GM19395 (cell line): Measurements from ENCODE around the gene TNNI2.
"Not testable (repeated sequence)": the region's sequence is repeated elsewhere in the genome, so short reads cannot be mapped to it uniquely, and the experiment has no call there.

Experiments
- ATAC-seq: cut with Tn5 transposase; IDR thresholded peaks from one replicate; pipeline ENCODE4 v1.9.1; 2021; ENCODE audit warnings: mild to moderate bottlenecking, moderate library complexity; ENCODE audit not compliant: unreplicated experiment

TNNI2 gene

DNA sequence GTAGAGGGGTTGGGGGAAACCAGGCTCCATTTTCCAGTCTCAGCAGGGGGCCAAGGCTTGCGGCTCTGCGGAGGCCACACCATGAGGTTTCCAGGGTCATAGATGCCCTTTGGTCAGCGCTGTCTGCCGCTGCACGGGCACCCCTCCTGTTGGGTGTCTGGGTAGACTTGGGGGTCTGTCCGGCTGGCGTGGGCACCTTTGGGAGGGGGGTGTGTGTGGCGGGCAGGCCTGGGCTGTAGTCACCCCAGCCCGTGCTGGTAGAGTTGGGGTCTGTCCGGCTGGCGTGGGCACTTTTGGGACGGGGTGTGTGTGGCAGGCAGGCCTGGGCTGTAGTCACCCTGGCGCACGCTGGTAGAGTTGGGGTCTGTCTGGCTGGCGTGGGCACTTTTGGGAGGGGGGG lies 32.8 kb downstream of the TNNI2 start:
- no peak for ATAC-seq

DNA sequence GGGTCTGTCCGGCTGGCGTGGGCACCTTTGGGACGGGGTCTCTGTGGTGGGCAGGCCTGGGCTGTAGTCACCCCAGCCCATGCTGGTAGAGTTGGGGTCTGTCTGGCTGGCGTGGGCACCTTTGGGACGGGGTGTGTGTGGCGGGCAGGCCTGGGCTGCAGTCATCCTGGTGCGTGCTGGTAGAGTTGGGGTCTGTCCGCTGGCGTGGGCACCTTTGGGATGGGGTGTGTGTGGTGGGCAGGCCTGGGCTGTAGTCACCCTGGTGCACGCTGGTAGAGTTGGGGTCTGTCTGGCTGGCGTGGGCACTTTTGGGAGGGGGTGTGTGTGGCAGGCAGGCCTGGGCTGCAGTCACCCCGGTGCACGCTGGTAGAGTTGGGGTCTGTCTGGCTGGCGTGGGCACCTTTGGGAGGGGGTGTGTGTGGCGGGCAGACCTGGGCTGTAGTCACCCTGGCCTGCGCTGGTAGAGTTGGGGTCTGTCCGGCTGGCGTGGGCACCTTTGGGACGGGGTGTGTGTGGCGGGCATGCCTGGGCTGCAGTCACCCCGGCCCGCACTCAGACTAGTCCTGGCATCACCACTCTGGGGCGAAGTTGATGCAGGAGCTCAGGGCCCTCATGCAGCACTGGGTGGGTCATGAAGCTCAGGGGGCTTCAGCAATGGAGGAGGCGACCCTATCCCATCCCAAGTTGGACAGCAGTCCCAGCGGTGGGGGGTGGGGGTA lies 33.6 kb downstream of the TNNI2 start:
- no peak for ATAC-seq

DNA sequence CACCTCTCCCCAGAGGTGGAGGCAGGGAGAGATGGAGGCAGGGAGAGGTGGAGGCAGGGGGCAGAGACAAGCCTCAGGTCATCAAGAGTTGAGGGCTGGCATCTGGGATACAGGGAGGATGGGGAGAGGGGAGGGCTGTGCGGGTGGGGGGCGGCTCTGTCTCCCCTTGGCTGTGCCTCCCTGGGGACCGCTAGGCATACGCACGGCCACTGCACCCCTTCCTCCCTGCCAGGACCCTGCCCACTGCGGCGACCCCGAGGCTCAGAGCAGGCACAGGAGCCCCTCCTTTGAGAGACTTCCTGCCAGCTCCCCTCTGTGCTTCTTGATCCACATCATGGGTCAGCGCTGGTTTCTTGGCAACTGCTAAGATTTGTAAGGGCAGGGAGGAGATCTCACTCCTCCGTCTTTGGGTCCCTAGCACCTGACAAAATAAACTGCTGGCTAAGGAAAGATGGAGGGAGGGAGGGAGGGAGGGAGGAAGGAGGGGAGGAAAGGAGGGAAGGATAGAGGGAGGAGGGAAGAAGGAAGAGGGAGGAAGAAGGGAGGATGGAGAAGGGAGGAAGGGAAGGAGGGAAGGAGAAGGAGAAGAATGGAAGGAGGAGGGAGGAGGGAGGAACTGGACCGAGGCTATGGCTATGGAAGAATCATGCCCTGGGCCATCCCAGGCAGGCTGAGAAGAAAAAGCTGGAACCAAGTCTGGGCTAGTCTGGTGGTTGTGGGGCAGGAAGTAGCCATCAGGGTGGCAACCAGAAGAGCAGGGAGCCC lies 34.4 kb downstream of the TNNI2 start:
- ATAC-seq = no peak

DNA sequence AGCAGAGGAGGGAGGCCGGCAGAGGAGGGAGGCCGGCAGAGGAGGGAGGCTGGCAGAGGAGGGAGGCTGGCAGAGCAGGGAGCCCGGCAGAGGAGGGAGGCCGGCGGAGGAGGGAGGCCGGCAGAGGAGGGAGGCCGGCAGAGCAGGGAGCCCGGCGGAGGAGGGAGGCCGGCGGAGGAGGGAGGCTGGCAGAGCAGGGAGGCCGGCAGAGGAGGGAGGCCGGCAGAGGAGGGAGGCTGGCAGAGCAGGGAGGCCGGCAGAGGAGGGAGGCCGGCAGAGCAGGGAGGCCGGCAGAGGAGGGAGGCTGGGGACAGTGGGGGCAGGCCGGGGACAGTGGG lies 35.0 kb downstream of the TNNI2 start:
- ATAC-seq = not testable (repeated sequence)

DNA sequence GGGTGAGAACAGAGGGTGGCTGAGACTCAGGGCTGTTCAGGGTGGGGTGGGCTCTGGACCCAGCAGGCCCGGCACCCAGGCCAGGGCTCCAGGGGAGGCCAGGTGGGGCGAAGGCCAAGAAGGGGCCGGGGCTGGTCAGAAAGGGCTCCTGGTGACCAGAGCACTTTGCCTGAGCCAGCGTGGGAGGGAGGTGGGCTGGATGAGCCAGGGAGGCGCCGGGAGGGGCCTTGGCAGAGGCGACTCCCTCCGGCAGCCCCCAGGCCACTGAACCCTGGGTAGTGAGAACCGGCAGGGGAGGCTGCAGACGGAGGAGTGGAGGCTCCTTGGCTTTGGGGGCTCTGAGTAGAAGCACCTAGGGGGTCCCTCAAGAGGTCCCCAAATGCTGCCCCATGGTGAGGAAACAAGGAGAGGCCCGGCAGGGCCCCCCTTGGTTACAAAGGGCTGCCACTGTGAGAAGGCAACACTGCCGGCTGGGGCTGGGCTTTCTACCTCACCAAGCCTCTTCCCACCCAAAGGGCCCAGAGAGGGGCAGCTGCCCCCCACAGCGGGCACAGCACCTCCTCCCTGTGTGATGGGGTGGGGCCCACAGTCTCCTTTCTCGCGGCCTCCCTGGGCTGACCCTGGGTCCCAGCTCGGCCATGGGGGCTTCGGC lies 35.8 kb downstream of the TNNI2 start:
- not testable (repeated sequence) for ATAC-seq

DNA sequence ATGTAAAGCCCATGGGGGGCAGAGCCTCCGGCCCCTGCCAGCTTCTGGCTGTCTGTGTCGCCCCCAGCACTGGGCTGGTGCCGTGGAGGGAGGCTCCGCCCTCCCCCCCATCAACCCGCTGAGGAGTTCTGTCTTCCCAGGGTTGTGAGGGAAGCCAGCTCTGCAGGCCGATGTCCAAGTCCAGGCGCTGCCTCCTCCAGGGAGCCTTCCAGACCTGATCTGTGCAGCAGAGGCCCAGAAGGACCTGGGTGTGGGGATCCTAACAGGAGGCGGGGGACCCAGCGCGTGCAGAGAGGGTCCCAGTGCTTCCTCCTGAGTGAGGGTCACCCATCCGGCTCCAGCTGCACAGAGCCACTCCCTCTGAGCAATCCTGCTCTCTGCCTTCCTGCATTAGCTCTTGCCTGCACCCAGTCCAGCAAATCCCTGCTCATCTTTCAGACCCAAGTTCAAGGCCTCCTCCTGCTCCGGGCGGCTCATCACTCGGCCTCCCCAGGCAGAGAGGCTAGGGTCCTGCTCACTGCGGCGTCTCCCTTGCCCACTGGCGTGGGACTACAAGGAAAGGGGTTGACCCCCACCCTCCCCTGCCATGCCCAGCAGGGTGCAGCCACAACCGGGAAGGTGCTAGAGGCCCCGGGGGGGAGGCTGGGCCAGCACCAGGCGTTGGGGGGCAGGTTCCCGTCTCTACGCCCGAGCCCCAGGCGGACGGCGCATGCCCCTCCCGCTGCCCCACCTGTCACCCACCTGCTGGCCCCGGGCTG lies 36.5 kb downstream of the TNNI2 start:
- no peak for ATAC-seq

DNA sequence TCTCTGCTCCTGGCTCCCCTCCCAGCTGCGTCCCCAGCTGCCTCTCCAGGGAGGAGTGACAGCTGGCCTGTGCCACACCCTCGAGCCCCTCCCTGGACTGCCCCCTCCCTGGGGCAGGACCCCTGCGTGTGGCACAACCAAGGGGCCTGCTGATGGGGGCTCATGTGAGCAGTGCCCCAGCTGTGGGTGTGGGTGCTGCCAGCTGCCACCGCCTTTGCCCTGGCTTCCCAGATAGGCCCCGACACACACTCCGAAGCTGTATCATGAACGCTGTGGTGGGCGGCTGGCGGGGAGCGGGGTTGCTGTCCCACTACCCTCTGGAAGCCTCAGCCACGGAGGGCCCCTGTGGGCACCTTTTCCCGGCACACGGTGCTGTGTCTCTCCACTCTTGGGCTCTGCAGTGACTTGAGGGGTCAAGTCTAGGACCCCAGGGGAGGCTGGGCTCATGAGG lies 37.1 kb downstream of the TNNI2 start:
- not testable (repeated sequence) for ATAC-seq

DNA sequence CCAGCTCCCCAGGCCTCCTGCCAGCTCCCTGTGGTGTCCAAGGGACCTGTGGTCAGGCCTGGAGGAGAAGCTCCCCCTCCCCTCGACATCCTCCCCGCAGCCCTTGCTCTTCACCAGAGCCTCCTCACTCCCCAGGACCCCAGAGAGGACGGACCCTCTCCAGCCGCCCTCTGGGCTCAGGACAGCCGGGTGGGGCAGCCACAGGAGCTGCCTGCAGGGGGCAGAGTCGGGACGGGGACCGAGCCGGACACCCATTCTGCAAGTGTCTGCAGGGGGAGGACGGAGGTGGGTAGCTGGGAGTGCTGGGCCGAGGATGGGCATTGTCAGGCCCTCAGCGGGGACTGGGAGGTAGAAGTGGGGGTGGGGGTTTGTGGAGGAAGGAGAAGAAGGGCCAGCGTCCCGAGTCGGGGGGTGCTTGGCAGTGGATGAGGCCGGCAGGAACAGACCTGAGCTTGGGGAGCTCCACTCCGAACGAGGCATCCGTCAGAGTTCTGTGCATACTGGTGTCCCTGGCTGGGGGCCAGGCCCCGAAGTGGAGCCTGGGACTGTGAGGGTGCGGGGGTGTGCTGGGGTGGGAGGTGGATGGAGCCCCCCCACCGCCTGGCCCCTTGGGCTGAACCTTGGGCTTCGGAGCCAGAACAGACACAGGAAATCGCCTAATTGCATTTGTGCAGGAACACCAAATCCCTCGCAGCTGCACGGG lies 37.7 kb downstream of the TNNI2 start:
- ATAC-seq = no peak

DNA sequence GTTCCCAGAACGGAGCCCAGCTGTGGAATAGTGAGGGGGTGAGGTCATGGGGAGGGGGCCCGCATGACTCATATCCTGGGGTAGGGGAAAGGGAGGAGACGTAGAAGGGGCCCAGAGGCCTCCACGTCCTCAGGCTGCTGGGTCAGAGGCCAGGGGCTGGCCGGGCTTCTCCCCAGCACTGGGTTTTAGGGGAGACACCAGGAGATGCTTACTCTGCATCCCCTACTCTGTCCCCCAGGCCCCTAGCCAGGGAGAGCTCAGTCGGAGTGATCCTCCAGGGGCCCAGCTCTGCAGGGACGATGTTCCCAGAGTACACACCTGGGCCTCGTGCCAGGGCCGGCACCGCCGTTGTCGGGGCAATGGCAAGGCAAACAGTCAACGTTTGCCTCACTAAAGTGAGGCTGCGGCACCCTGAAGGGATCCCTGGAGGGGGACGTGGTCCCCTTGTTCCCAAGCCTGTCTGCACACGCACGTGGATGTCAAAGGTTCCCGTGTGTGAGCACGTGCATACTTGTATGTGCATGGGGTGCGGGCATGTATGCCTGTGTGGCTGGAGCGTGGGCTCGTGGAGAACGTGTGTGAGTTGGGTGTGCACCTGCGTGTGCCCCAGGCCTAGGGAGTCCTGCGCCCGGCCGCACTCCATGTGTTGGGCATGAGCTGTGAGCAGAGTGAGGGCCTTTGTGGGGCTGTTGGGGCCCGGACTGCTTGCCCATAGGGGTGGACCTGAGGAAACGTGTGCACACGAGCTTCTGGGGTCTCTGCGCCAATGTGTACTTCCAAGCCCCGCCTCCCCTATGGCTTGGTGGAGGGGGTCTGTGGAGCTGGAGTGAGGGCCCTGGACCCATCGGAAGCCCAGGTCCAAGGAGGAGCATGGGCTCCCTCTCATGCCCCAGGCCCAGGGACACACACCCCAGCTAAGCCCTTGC lies 38.7 kb downstream of the TNNI2 start:
- no peak for ATAC-seq

DNA sequence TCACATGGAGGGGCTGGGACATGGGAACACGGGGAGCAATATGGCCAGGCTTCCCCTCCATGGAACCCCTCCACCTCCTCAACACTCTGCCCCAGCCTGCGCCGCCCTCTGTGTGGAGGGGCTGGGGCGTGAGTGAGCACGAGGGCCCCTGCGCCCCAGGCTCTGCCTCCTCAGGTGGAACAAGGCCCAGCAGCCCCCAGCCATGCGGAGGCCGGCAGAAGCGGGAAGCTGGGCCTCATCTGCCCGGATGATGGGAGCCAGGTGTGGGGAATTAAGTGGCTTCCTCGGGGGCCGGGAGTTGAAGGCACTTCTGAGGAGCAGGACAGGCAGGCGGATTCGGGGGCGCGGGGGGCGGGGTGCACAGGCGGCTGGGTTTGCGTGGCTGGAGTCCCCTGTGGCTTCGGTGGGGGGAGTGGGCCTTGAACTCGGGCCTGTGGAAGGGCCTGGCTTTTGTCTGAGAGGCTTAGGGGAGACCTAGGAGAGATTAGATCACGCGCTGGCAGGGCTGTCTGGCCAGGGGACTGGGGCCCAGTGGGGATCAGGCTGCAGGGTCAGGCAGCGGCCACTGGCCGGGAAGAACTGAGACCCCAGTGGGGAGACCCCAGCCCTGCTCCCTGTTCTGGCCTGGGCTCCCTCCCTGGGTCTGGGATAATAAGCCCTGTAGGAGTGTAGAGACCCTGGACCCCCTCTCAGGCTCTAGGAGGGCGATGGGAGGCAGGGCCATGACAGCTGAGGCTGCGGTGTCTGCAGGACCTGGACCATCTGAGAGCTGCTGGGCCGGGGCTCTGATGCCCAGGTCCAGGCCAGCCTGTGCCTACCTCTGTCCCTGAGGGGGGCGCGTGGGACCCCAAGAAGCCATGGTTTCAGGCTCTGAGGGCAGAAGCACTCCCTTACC lies 39.6 kb downstream of the TNNI2 start:
- ATAC-seq = no peak

DNA sequence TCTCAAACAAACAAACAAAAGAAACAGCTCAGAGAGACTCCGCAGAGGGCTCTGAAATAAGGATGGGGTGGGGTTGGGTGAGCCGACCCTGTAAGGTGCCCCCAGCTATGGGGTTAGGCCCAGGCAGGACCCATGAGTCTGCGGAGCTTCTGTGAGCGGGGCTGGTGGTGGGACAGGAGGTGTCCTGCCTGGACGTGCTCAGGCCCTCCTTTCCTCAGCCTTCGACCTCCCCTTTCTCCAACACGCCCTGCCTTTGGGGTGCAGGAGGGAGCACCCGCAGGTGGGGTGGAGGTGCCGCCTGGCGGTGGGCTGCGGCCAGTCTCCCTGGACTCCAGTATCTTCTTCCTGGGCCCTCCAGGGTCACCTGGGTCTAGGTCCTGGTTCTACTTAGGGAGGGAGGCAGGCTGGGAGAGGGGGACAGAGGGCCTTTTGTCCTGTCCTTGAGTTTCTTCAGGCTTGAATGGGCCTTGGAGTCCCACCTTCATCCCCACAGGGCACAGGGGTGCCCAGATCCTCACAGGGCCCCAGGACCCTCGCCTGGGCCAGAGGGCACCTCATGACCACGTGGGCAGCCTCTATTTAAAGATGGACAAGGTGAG lies 40.7 kb downstream of the TNNI2 start:
- ATAC-seq = no peak

DNA sequence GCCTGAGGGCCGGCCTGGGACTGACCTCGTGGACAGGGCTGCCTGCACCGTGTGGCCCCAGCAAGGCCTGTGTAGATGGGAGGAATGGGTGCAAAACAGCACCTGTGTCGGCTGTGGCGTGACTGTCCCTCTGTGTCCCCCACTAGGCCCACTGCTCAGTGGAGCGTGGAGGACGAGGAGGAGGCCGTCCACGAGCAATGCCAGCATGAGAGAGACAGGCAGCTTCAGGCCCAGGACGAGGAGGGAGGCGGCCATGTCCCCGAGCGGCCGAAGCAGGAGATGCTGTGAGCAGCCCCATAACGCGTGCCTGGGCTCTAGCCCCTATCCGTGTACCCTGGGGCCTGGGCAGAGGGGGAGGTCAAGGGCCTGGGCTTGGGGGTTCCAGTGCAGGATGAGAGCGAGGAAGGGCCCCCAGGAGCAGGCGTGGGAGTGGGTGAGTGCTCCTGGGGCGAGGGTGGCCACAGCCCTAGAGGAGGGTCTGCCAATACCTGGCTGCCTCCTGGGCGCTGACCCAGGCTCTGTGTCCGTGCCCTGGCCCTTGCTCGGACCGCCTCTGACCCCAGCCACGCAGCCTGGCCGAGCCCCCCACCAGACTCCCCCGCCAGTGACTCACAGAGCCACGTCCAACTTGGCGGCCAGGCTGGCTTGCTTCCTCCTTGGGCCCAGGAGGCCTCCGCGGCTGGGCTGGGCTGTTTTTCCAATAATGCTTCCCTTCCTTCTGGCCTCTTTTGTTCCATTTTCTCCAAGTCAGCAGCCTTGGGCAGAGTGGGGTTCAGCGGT lies 41.4 kb downstream of the TNNI2 start:
- no peak for ATAC-seq

DNA sequence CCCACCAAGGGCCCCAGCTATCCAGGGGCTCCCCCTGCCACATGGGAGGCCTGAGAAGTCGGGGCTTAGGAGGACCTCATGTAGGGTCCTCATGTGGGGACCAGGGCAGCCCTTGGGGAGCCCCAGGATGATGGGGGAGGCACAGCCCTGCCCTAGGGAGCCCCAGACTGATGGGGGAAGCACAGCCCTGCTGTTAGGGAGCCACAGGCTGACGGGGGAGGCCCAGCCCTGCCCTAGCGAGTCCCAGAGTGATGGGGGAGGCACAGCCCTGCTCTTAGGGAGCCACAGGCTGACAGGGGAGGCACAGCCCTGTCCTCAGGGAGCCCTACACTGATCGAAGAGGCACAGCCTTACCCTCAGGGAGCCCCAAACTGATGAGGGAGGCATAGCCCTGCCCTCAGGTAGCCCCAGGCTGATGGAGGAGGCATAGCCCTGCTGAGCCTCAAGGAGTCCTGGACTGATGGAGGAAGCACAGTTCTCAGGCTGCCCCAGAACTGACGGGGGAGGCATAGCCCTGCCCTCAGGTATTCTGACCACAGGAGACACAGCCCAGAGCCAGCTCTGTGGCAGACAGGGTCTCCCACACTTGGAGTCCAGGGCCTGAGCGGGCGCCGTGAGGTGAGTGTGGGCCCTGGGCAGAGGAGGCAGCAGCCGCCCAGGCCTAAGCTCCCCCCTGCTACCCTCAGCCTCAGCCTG lies 42.1 kb downstream of the TNNI2 start:
- no peak for ATAC-seq

DNA sequence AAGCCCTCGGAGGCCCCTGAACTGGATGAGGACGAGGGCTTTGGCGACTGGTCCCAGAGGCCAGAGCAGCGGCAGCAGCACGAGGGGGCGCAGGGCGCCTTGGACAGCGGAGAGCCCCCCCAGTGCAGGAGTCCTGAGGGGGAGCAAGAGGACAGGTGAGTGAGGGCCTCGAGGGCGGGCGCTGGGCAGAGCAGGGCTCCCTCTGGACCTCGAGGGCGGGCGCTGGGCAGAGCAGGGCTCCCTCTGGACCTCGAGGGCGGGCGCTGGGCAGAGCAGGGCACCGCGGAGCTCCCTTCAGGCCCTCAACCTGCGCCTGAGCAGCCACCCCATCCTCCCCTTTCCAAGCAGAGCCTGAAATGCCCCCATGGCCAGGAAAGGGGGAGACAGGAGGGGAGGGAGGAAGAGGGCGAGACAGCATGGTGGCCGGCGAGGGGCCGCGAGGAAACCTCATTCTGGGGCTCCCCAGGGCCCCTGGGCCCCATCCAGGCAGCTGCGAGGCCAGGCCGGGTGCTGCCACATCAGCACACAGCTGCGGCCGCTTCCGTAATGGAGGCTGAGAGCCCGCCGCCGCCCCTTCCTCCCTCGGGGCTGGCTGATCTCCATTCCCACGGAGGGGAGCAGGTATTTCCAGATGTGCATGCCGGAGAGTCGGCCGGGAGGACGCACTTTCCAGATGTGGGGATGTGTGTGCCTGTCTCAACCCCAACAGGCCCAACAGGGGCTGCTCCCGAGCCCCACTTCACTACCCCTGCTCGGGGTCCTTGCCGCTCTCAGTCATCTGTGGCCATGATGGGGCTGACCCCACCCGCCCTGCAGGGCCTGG lies 42.9 kb downstream of the TNNI2 start:
- no peak for ATAC-seq

DNA sequence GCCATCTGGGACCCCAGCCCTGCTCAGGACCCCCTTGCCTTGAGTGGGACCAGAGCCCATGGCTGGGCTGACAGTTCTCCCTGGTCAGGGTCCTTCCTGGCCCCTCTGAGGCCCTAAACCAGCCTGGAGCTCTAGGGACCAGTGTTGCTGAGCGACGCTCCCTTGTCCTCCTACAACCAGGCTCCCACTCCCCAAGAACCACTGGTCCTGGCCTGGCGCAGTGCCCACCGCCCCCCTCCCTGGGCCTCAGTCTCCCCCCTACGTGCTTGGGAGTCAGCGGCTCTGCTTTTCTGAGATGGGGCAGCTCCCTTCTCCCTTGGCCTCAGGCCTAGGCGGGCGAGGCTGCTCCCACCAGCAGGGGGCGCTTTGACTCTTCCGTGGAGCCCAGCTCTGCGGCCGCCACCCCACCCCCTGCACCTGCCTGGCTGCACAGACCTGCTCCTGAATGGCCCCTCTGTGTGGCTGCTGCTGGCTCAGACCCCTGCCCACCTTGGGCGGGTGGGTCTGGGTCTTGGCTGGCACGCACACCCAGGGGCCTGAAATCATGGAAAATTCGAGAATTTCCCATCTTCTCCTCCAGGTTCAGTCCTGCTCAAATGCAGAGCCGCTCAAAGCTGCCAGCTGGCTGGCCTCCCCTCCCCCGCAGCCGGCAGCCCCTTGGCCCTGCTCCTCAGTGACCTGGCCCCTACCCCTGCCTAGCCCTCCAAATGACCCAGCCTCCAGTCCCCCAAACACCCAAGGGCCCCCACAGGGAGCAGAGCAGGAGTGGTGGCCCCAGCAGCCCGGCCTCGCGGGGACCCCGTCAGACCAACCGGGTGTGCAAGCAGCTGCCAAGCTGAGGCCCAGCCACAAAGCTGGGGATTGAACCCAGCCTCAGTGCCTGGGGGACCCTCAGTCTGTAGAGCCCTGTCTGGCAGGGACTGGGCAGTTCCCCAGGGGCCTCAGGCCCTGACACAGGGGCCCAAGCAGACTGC lies 43.8 kb downstream of the TNNI2 start:
- ATAC-seq = peak; percentile 52
